ENCODE data around the gene GNAL.

The GNAL gene

GRCh38 chr18:11780042-11780441, 91.0 kb downstream of the GNAL start:
- no peak overlapping the region for H3K4me3 ChIP-seq (ENCODE audit: low read depth, low read length)
- TF ChIP-seq POLR2A (IDR thresholded peaks at IDR 0.05; ENCODE audit: extremely low read depth, insufficient read length) (no peak), MYC (IDR thresholded peaks at IDR 0.05; ENCODE audit: low read depth, low read length) (no peak), MAX (IDR thresholded peaks at IDR 0.05; ENCODE audit: low read depth, low read length) (no peak), CTCF (IDR thresholded peaks at IDR 0.05; ENCODE audit: low read depth, low read length) (no peak)
- DNase-seq (ENCODE audit: low read depth): no peak

- no peak for DNase-seq (ENCODE audit: low read depth)
- no peak overlapping the region for H3K4me3 ChIP-seq (ENCODE audit: low read depth, low read length)
- no peak for TF ChIP-seq MAX (IDR thresholded peaks at IDR 0.05; ENCODE audit: low read depth, low read length)
- no peak for TF ChIP-seq MYC (IDR thresholded peaks at IDR 0.05; ENCODE audit: low read depth, low read length)
- no peak for TF ChIP-seq CTCF (IDR thresholded peaks at IDR 0.05; ENCODE audit: low read depth, low read length)
- TF ChIP-seq POLR2A (IDR thresholded peaks at IDR 0.05; ENCODE audit: extremely low read depth, insufficient read length): no peak
Measured at GRCh38 chr18:11783716-11784331, 94.8 kb downstream of the GNAL start.

GRCh38 chr18:11784674-11785304, 95.7 kb downstream of the GNAL start:
- TF ChIP-seq CTCF (IDR thresholded peaks at IDR 0.05; ENCODE audit: low read depth, low read length): no peak
- TF ChIP-seq POLR2A (IDR thresholded peaks at IDR 0.05; ENCODE audit: extremely low read depth, insufficient read length): no peak
- TF ChIP-seq MAX (IDR thresholded peaks at IDR 0.05; ENCODE audit: low read depth, low read length): no peak
- no peak for TF ChIP-seq MYC (IDR thresholded peaks at IDR 0.05; ENCODE audit: low read depth, low read length)
- no peak for DNase-seq (ENCODE audit: low read depth)

GRCh38 chr18:11785444-11786055, 96.5 kb downstream of the GNAL start:
- no peak for TF ChIP-seq MYC (IDR thresholded peaks at IDR 0.05; ENCODE audit: low read depth, low read length)
- no peak for TF ChIP-seq MAX (IDR thresholded peaks at IDR 0.05; ENCODE audit: low read depth, low read length)
- TF ChIP-seq CTCF (IDR thresholded peaks at IDR 0.05; ENCODE audit: low read depth, low read length): no peak
- TF ChIP-seq POLR2A (IDR thresholded peaks at IDR 0.05; ENCODE audit: extremely low read depth, insufficient read length): no peak
- H3K4me3 ChIP-seq (ENCODE audit: low read depth, low read length): no peak overlapping the region
- DNase-seq (ENCODE audit: low read depth): no peak

More at GRCh38 chr18:11784674-11785304, 95.7 kb downstream of the GNAL start:
- no peak overlapping the region for H3K4me3 ChIP-seq (ENCODE audit: low read depth, low read length)

- H3K4me3 ChIP-seq (ENCODE audit: low read depth, low read length): no peak overlapping the region
- TF ChIP-seq POLR2A (IDR thresholded peaks at IDR 0.05; ENCODE audit: extremely low read depth, insufficient read length) (no peak), MYC (IDR thresholded peaks at IDR 0.05; ENCODE audit: low read depth, low read length) (no peak), MAX (IDR thresholded peaks at IDR 0.05; ENCODE audit: low read depth, low read length) (no peak), CTCF (IDR thresholded peaks at IDR 0.05; ENCODE audit: low read depth, low read length) (no peak)
- no peak for DNase-seq (ENCODE audit: low read depth)
Measured at GRCh38 chr18:11789716-11790510, 100.8 kb downstream of the GNAL start.

Data from NB4 (cell line).